BE2C (cell line): Measurements from ENCODE around the gene PKP2.

ENCODE experiments used
- DNase-seq: peaks from one replicate; pipeline ENCODE4 v3.0.0-alpha.2; 2020
- H3K27me3 ChIP-seq: fragments of 250-450 bp; sonication (Bioruptor Pico); 2 replicates; pipeline ENCODE4 v1.5.1; 2020; ENCODE audit warnings: mild to moderate bottlenecking
- H3K36me3 ChIP-seq: fragments of 250-450 bp; sonication (Bioruptor Pico); 2 replicates; pipeline ENCODE4 v1.5.1; 2020; ENCODE audit warnings: mild to moderate bottlenecking
- H3K4me1 ChIP-seq: fragments of 250-450 bp; sonication (Bioruptor Pico); 2 replicates; pipeline ENCODE4 v1.5.1; 2020
- H3K4me3 ChIP-seq: 2 replicates; pipeline ENCODE4 v1.5.1; 2011; ENCODE audit warnings: low read depth, low read length
- H3K9me3 ChIP-seq: fragments of 250-450 bp; sonication (Bioruptor Pico); 2 replicates; pipeline ENCODE4 v1.5.1; 2020
- TF ChIP-seq, protein P1 (sequence below): IDR thresholded peaks from 2 replicates; pipeline ENCODE4 v1.5.1; 2012; ENCODE audit warnings: mild to moderate bottlenecking, low read depth, low read length

The PKP2 gene

GRCh38 chr12:32777691-32778175 lies 118.8 kb downstream of the PKP2 start:
- Histone ChIP-seq H3K27me3 (no peaks in the 10 kb centered on the region), H3K36me3 (no peaks in the 10 kb centered on the region), H3K4me1 (no peaks in the 10 kb centered on the region), H3K9me3 (no peaks in the 10 kb centered on the region), H3K4me3 (no peak overlapping the region)
- DNase-seq = no peak
- TF ChIP-seq, protein P1, sequence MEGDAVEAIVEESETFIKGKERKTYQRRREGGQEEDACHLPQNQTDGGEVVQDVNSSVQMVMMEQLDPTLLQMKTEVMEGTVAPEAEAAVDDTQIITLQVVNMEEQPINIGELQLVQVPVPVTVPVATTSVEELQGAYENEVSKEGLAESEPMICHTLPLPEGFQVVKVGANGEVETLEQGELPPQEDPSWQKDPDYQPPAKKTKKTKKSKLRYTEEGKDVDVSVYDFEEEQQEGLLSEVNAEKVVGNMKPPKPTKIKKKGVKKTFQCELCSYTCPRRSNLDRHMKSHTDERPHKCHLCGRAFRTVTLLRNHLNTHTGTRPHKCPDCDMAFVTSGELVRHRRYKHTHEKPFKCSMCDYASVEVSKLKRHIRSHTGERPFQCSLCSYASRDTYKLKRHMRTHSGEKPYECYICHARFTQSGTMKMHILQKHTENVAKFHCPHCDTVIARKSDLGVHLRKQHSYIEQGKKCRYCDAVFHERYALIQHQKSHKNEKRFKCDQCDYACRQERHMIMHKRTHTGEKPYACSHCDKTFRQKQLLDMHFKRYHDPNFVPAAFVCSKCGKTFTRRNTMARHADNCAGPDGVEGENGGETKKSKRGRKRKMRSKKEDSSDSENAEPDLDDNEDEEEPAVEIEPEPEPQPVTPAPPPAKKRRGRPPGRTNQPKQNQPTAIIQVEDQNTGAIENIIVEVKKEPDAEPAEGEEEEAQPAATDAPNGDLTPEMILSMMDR = no peak

- no peak overlapping the region for H3K4me3 ChIP-seq
- H3K27me3 ChIP-seq = no peaks in the 10 kb centered on the region
- no peaks in the 10 kb centered on the region for H3K4me1 ChIP-seq
- DNase-seq = no peak
- no peaks in the 10 kb centered on the region for H3K9me3 ChIP-seq
- TF ChIP-seq, protein P1 = no peak
- H3K36me3 ChIP-seq = no peaks in the 10 kb centered on the region
Measured at GRCh38 chr12:32777159-32777558, 119.4 kb downstream of the PKP2 start.

DNA sequence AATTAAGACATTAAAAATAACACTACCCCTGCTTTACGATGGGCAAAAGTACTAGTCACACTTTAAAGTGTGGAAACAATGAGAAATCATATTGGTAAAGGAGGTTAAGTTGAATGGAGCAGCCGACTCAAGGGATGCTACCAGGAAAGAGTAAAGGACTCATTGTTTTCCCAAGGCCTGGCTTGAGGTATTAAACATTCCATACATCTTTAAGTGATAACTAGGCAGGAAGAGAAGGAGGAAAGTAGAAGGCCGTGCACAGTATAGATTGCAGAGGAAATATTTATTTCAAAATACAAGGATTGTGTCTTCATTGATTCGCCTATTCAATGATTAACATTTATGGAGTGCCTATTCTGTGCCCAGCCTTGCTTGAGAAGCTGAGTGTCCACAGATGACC lies 120.3 kb downstream of the PKP2 start:
- Histone ChIP-seq H3K9me3 (no peaks in the 10 kb centered on the region), H3K36me3 (no peaks in the 10 kb centered on the region), H3K4me3 (no peak overlapping the region), H3K27me3 (no peaks in the 10 kb centered on the region), H3K4me1 (no peaks in the 10 kb centered on the region)
- no peak for DNase-seq
- TF ChIP-seq, protein P1 = no peak

DNA sequence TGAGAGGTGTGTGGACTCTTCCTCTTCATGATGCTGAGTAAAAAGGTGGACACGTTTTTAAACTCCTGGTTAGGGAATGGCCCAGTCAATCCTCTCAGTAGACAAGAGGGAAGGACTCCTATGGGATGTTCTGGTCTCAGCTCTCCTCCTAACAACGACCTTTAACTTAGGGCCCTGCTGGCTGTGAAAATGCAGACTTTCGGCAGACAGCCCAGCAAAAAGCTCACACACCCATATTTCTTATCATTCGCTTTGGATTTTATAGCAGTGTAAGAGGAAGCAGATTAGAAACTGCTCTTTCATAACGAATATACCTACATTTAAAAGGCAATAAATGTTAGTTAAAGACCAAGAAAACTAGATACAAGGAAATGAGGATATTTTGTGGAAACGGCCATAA lies 122.9 kb downstream of the PKP2 start:
- H3K4me1 ChIP-seq = no peaks in the 10 kb centered on the region
- H3K4me3 ChIP-seq = no peak overlapping the region
- TF ChIP-seq, protein P1 = no peak
- no peaks in the 10 kb centered on the region for H3K27me3 ChIP-seq
- H3K9me3 ChIP-seq = no peaks in the 10 kb centered on the region
- DNase-seq = no peak
- H3K36me3 ChIP-seq = no peaks in the 10 kb centered on the region

DNA sequence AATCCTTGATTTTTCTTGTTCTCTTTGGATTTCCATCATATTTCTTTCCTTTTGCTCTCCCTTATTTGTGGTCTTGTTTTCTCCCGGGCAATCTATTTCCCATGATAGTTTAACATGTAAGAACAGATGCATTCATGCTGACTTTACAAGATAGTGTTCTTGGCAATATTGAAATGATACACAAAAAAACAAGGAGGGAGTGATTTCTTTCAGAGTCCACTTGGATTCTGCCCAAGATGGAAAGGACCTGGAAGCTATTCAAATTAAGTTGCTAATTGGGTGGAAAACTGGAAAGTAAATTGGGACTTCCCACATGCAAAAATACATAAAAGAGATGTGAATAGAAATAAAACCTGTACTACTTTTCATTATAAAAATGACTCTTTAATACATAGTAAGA lies 126.4 kb downstream of the PKP2 start:
- DNase-seq = no peak
- Histone ChIP-seq H3K4me1 (no peaks in the 10 kb centered on the region), H3K36me3 (no peaks in the 10 kb centered on the region), H3K27me3 (no peaks in the 10 kb centered on the region), H3K4me3 (no peak overlapping the region), H3K9me3 (no peaks in the 10 kb centered on the region)
- TF ChIP-seq, protein P1 = no peak

GRCh38 chr12:32768518-32768917 lies 128.1 kb downstream of the PKP2 start:
- no peak for DNase-seq
- no peaks in the 10 kb centered on the region for H3K36me3 ChIP-seq
- H3K9me3 ChIP-seq = no peaks in the 10 kb centered on the region
- H3K4me1 ChIP-seq = no peaks in the 10 kb centered on the region
- TF ChIP-seq, protein P1 = no peak
- no peaks in the 10 kb centered on the region for H3K27me3 ChIP-seq
- no peak overlapping the region for H3K4me3 ChIP-seq
